ENCODE data around the gene RAPH1.
"Not testable (repeated sequence)": the region's sequence is repeated elsewhere in the genome, so short reads cannot be mapped to it uniquely, and the experiment has no call there.

- not testable (repeated sequence) for TF ChIP-seq MAX (IDR thresholded peaks at IDR 0.05; ENCODE audit: low read depth, low read length); CTCF (IDR thresholded peaks at IDR 0.05; ENCODE audit: low read depth, low read length); POLR2A (IDR thresholded peaks at IDR 0.05; ENCODE audit: extremely low read depth, insufficient read length)
These were observed 31.6 kb downstream of the RAPH1 start for GRCh38 chr2:203503460-203503859.

Data from NB4 (cell line).